Measurements from ENCODE around the gene IGSF21. TPM values are rescaled to one million over a fixed set of nuclear protein-coding genes. Genes with fewer than 3 reads are reported as not detected.

The IGSF21 gene
- total RNA-seq, 1 donor from 2014 or later: not detected

DNA sequence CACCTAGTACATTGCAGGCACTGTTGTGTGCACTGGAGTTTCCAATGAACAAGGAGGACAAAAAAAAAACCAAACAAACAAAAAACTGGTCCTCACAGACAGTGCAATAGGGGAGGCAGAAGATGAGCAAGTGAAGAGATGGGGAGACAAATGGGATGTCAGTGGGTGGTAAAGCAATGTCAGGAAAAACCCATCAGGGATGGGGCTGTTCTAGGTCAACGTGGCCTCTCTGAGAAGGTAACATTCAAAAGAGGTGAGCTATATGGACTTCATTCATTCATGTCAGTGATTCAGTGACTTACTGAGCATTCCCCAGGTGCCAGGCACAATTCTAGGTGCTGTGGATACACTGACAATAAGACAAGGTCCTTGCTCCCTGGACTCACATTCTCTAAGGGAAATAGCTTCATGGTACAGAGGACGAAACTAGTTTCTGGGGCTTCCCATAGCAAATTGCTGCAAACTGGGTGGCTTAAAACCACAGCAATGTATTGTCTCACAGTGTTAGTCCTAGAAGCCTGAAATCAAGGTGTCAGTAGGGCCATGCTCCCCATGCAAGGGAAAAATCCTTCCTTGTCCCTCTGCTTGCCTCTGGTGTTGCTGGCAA is 232.7 kb downstream of the IGSF21 start:
- DNase-seq (ENCODE audit: low spot score, unreplicated experiment): no peak
- TF ChIP-seq CTCF (IDR thresholded peaks at IDR 0.05; ENCODE audit: unreplicated experiment): no peak
- Mint-ChIP-seq H3K36me3 (ENCODE audit: insufficient read depth) (no peaks in the 10 kb centered on the region), H3K27me3 (peaks cover 15% of the 10 kb centered on the region), H3K27ac (no peak overlapping the region), H3K4me1 (ENCODE audit: low read depth) (no peaks in the 10 kb centered on the region), H3K9me3 (ENCODE audit: low read depth) (no peaks in the 10 kb centered on the region), H3K4me3 (ENCODE audit: low read depth) (no peak overlapping the region)

DNA sequence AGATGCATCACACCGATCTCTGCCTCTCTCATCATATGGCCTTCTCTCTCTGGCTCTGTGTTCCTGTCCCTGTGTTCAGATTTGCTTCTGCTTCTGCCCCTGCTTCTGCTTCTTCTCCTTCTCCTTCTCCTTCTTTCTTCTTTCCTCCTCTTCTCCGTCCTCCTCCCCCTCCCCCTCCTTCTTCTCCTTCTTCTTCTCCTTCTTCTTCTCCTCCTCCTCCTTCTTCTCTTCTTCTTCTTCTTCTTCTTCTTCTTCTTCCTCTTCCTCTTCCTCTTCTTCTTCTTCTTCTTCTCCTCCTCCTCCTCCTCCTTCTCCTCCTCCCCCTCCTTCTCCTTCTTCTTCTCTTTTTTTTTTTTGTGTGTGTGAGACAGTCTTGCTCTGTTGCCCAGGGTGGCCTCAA is 233.2 kb downstream of the IGSF21 start:
- Mint-ChIP-seq H3K36me3 (ENCODE audit: insufficient read depth) (no peaks in the 10 kb centered on the region), H3K4me1 (ENCODE audit: low read depth) (no peaks in the 10 kb centered on the region), H3K4me3 (ENCODE audit: low read depth) (no peak overlapping the region), H3K9me3 (ENCODE audit: low read depth) (no peaks in the 10 kb centered on the region), H3K27ac (no peak overlapping the region), H3K27me3 (peaks cover 15% of the 10 kb centered on the region)
- no peak for TF ChIP-seq CTCF (IDR thresholded peaks at IDR 0.05; ENCODE audit: unreplicated experiment)
- no peak for DNase-seq (ENCODE audit: low spot score, unreplicated experiment)

GRCh38 chr1:18341291-18342069 is 233.9 kb downstream of the IGSF21 start:
- Mint-ChIP-seq H3K27me3 (peaks cover 20% of the 10 kb centered on the region), H3K4me1 (ENCODE audit: low read depth) (no peaks in the 10 kb centered on the region), H3K36me3 (ENCODE audit: insufficient read depth) (no peaks in the 10 kb centered on the region), H3K4me3 (ENCODE audit: low read depth) (no peak overlapping the region), H3K9me3 (ENCODE audit: low read depth) (no peaks in the 10 kb centered on the region), H3K27ac (no peak overlapping the region)
- no peak for TF ChIP-seq CTCF (IDR thresholded peaks at IDR 0.05; ENCODE audit: unreplicated experiment)
- no peak for DNase-seq (ENCODE audit: low spot score, unreplicated experiment)

DNA sequence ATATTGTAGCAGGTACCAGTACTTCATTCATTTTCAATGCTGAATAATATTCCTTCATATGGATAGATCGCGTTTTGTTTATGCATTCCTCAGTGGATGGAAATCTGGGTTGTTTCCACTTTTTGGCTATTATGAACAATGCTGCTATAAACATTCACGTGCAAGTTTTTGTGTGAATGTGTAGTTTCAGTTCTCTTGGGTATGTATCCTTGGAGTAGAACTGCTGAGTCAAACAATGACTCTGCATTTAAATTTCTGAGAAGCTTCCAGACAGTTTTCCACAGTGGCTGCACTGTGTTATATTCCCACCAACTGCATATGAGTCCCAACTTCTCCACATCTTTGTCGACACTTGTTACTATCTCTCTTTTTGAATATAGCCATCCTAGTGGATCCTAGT is 235.1 kb downstream of the IGSF21 start:
- no peaks in the 10 kb centered on the region for H3K36me3 Mint-ChIP-seq (ENCODE audit: insufficient read depth)
- H3K9me3 Mint-ChIP-seq (ENCODE audit: low read depth): no peaks in the 10 kb centered on the region
- DNase-seq (ENCODE audit: low spot score, unreplicated experiment): no peak

DNA sequence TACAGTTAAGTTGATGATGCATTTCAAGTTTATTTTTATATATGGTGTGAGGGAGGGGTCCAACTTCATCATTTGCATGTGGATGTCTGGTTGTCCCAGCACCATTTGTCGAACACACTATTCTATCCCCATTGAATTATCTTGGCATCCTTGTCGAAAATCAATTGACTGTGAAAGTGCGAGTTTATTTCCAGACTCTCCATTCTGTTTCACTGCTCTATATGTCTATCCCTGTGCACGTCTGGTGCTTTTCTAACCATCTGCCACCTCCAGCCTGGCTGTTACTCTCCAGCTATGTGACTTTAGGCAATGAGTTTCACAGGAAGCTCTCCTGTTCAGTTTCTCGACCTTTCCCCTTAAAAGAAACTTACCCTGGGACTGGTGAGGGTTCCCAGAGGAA is 236.0 kb downstream of the IGSF21 start:
- no peak for TF ChIP-seq CTCF (IDR thresholded peaks at IDR 0.05; ENCODE audit: unreplicated experiment)
- Mint-ChIP-seq H3K27me3 (peaks cover 15% of the 10 kb centered on the region), H3K4me3 (ENCODE audit: low read depth) (no peak overlapping the region), H3K9me3 (ENCODE audit: low read depth) (no peaks in the 10 kb centered on the region), H3K4me1 (ENCODE audit: low read depth) (no peaks in the 10 kb centered on the region), H3K36me3 (ENCODE audit: insufficient read depth) (no peaks in the 10 kb centered on the region), H3K27ac (no peak overlapping the region)
- no peak for DNase-seq (ENCODE audit: low spot score, unreplicated experiment)

More for the DNA sequence above, 235.1 kb downstream of the IGSF21 start:
- Mint-ChIP-seq H3K4me1 (ENCODE audit: low read depth) (no peaks in the 10 kb centered on the region), H3K27ac (no peak overlapping the region), H3K4me3 (ENCODE audit: low read depth) (no peak overlapping the region), H3K27me3 (peaks cover 20% of the 10 kb centered on the region)
- TF ChIP-seq CTCF (IDR thresholded peaks at IDR 0.05; ENCODE audit: unreplicated experiment): no peak
